ENCODE data around the gene ASAP2.

The ASAP2 gene

DNA sequence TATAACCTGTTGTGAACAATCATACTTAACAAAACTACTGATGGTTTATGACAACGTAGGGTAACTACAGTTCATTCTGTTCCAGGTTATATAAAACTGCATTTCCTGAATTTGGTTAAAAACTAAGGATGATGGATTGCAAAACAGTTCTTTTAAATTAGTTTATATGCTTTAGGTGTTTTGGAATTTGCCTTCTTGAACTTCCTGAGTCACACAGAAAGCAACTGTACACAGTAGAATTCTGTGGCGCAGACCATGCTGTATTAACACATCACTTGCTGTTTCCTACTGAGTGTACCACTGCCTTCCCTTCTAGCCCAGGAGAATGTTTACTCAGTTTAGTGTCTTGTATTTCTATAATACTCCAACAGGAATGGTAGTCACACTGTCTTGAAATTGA lies 197.3 kb downstream of the ASAP2 start:
- DNase-seq (ENCODE audit: low spot score): no peak

DNA sequence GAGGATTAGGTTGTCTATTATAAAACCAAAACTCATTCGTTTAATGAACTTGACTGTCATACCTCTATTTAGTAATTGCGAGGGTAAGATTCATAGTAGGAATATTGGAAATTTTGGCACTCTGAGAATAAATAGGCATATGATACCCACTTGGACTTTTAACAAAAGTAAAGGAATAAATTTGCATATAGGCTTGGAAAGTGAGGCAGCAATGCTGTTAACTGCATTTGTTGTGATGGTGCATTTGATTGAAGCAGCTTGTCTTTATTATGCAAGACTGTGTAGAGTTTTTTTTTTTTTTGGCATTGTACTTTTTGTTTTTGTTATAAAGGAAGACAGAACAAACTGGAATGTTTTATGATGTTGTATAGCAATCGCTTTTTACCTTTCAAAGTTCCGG lies 197.8 kb downstream of the ASAP2 start:
- DNase-seq (ENCODE audit: low spot score): no peak

- no peak for DNase-seq (ENCODE audit: low spot score)
These were observed 199.0 kb downstream of the ASAP2 start for GRCh38 chr2:9405636-9406035.

DNA sequence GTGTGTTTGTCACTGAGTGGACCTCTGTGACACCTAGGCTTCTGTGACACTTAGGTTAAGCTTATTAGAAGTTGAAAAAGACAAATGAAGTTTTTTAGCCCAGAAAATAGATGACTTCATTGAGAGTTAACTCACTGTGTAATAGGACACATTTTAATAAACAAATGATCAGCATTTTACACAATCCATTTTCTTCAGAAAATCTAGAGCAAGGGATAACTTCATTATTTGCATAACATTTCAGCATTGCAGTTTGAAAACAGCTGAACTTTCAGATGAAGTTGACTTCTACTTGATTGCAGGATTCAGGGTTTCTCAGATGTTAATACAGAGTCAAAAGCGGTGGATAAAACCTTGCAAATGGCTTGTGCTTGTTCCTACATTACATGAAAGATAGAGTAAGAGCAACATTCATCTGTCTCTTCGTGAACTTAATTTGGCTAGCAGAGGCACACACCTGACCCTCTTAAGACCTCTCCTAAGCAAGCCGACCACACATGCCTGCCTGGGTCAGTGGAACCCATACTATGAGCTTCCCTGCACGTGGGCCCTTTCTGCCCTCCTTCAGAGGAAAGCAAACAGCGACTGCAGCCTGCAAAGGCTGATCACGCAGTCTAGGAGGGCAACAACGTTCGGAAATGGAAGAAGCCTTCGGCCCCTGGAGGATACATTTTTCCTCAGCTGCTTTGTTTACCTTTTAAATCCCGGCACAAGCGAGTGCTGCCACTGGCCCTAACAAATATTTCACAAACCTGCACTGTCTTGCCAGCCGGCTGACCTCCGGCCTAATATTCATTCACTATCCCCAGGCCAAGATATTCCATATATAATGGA lies 200.1 kb downstream of the ASAP2 start:
- no peak for DNase-seq (ENCODE audit: low spot score)

DNA sequence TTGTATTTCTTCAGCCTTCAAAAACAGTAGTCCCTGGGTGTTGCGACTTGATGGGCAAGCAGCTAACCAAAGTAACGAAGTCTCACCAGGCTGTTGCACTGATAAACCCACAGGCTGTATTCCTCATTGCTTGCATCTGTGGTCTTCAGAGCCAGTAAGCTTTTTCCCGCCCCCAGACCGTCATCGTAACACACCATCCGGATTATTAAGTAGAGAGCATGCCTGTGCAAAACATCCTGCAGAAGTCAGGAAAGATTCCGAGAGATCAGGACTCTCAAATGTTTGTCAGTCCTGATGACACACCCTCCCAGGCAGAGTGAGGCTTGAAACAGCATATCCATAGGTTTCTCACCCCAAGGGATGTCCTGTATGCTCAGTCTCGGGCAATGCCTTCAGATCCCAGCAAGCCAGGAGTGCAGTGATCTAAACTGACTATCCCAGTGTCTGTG lies 200.8 kb downstream of the ASAP2 start:
- no peak for DNase-seq (ENCODE audit: low spot score)

DNA sequence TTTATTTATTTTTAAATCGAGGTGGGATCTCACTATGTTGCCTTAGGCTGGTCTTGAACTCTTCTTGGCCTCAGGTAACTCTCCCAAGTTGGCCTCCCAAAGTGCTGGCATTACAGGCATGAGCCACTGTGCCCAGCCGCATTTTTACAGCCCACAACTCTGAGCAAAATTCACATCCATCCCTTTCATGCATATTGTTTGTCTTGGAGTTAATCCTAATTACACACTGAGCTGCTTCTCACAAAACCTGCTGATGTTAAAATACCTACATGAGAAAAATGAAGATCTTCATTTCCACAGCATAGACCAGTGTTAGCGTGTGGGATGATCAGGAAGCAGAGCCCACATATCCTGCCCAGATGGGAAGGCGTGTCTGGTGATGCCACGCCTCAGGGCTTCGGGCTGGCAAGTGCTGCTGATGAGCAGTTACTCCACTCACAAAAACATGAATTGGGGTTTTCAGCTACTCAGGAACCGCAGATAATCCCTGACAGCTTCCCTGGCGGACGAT lies 202.1 kb downstream of the ASAP2 start:
- no peak for DNase-seq (ENCODE audit: low spot score)

DNA sequence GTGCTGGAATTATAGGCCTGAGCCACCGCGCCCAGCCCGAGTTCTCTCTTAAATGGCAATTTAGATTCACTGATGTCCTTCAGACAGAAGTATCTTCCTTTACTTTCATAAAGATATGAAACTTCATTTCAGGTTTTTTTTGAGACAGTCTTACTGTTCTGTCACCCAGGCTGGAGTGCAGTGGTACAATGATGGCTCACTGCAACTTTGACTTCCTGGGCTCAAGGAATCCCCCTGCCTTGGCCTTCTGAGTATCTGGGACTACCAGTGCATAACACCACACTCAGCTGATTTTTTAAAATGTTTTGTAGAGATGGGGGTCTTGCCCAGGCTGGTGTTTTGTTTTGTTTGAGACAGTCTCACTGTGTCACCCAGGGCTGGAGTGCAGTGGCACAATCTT lies 203.5 kb downstream of the ASAP2 start:
- DNase-seq (ENCODE audit: low spot score): no peak

GRCh38 chr2:9412781-9413180 lies 206.2 kb downstream of the ASAP2 start:
- no peak for DNase-seq (ENCODE audit: low spot score)

- DNase-seq (ENCODE audit: low spot score): no peak
These were observed 209.0 kb downstream of the ASAP2 start for GRCh38 chr2:9415516-9416169.

DNA sequence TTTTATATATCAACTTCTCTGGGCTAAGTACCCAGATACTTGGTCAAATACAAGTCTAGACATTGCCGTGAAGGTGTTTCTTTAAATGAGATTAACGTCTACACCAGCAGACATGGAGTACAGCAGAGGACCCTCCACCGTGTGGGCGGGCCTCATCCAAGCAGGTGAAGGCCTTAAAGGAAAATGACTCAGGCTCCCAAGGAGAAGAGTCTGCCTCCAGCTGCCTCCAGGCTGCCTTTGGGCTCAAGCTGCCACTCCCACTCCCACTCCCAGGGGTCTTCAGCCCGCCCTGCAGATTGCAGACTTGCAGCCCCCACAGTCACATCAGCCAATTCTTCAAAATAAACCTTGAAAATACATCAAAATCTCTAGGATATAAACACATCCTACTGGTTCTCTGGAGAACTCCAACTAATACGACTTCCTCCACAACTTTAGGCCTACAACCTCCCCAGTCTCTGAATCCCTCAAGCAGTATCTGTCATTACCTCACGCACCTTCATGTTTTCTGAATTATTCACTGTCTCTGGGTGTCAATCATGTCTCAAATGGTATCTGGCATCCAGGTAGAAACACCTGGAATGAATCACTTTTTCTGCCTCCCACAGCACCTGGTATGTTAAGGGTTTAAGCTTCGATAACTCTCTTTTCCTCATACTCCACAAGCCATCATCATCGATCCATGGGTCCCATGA lies 209.8 kb downstream of the ASAP2 start:
- DNase-seq (ENCODE audit: low spot score): no peak

DNA sequence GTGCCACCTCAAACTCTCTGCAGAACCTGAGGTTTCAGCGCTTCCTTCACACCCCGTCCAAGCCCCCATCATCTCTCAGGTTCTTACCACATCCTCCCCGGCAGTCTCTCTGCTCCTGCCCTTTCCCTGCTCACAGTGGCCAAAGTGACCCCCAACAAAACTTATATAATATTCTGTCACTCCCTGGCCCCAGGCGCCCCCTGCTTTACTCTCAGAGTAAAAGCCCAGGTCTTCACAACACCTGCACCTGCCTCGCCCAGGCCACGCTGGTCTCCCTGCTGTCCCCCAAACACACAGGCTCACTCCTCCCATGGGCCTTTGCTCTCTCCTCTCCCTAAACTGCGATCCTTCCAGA lies 210.3 kb downstream of the ASAP2 start:
- no peak for DNase-seq (ENCODE audit: low spot score)

DNA sequence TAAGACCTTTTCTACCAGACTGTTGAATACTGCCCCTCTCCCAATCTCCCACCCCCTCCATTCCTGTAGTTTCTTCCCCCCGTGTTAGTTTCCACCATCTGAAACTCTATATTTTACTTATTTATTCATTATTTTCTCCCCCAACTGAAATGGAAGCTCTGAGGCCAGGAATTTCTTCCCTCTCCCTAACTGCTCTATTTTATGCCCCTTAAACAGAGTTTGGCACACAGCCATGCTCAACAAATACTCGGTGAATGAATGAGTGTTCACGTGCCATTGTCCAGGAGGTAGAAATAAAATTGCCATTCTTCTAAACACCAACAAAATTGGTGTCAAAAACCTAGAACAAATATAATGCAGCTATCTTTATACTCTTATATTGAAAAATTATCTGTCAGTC lies 211.1 kb downstream of the ASAP2 start:
- DNase-seq (ENCODE audit: low spot score): no peak

DNA sequence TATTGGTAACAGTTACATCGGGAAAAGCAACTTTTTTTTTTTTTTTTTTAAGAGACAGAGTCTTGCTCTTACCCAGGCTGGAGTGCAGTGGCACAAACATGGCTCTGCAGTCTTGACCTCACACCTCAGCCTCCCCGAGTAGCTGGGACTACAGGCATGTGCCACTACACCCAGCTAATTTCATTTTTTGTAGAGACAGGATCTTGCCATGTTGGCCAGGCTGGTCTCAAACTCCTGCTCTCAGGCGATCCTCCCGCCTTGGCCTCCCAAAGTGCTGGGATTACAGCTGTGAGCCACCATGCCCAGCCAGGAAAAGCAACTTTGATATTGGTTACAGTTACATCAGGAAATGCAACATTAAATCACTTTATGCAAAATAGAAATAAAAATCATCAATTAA lies 212.1 kb downstream of the ASAP2 start:
- DNase-seq (ENCODE audit: low spot score): no peak

- DNase-seq (ENCODE audit: low spot score): no peak
These were observed 212.9 kb downstream of the ASAP2 start for GRCh38 chr2:9419541-9419940.

DNA sequence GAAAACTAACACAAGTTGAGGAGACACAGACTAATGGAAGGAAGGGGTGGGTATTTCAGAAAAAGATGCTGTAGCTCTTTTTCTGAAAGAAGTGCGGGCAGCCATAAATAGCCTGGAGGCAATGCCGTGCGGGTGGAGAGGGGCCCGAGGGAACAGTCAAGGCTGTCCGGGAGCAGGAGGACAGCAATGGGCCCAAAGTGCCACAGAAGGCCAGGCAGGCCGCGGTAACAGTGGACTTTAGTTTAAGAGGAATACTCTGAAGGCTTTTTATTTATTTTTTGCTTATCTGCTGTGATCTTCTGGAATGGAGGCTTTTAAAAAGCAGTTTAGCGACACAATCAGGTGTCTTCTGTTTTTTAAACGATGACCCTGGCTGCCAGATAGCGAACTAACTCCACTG lies 213.9 kb downstream of the ASAP2 start:
- no peak for DNase-seq (ENCODE audit: low spot score)

DNA sequence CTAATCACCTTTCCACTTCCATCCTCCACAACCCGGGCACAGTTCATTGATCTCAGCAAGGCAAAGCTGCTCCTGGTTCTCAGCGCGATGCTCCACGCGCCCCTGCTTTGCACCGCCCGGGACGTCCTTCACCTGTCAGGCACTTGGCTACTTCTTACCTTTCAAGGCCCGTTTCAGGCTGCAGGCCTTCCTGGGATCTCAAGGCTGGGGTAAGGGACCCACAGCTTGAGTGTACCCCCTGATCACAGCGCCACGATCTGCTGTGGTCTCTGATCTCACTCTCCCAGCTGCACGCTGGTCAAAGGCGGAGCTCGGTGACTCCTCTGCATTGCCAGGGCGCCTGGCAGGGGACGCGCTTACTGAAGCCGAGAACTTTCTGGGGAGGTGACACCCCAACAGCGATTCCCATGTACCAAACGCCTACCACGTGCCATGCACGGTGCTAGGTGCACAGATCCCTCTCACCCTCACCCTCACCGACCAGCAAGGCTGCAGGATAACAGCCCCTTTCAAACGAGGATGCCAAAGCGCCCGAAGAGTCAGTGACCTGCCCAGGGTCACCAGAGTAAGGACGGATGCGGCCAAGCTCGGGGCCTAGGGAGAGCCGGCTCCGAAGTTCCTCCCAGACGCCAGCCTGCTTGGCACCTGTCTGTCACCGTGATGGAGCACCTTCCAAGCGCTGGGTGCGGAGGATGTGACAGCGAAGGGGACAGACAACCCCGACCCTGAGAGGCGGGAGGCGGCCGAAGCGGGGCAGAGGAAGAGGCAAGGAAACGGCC lies 215.9 kb downstream of the ASAP2 start:
- peak; percentile 34 for DNase-seq (ENCODE audit: low spot score)

DNA sequence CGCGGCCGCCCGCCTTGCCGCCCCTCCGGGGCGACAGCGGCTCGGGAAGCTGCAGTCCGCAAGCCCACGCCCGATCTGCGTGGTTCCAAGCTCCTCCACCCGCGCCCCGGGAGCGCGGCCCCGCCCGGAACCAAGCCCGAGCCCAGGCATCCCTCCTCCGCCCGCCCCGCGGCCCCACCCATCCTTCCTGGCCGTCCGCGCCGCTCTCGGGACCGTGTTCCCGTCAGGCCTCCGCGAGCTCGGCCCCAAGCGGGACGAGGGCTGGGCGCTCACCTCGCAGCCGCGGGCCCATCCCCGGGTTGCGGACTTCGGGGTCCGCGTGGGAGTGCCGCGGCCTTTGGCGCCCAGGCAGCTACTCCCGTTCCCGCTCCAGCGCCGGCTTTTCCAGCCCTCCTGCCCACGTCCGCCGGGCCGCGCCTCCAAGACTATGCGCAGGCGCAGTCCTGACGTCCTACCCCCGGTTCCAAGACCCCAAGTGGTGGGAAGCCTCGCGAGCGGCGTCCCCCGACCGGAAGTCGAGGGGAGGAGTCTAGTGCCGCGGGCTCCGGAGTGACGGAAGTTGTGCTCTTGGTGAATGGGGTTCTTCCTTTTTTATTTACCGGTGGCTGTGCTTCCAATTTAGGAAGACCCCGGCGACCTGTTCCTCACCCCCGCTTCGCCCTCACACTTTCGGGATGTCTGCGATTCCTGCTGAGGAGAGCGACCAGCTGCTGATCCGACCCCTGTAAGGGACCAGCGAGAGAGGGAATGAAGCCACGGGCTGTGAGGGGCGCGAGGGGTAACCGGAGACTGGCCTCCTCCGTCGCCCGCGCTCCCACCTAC lies 216.7 kb downstream of the ASAP2 start, which contains the start of the genes CPSF3 and ITGB1BP1:
TSS of gene CPSF3 (plus strand) at position 555 of the 822 bp plus-strand sequence. CDS start at position 675, 120 bp downstream.
TSS of gene ITGB1BP1 (minus strand) at position 429 of the 822 bp plus-strand sequence. CDS start 4,831 bp downstream, outside the sequence.
- peak; percentile 90 for DNase-seq (ENCODE audit: low spot score)

- peak; percentile 14 for DNase-seq (ENCODE audit: low spot score)
These were observed 217.3 kb downstream of the ASAP2 start for GRCh38 chr2:9423922-9424272.

DNA sequence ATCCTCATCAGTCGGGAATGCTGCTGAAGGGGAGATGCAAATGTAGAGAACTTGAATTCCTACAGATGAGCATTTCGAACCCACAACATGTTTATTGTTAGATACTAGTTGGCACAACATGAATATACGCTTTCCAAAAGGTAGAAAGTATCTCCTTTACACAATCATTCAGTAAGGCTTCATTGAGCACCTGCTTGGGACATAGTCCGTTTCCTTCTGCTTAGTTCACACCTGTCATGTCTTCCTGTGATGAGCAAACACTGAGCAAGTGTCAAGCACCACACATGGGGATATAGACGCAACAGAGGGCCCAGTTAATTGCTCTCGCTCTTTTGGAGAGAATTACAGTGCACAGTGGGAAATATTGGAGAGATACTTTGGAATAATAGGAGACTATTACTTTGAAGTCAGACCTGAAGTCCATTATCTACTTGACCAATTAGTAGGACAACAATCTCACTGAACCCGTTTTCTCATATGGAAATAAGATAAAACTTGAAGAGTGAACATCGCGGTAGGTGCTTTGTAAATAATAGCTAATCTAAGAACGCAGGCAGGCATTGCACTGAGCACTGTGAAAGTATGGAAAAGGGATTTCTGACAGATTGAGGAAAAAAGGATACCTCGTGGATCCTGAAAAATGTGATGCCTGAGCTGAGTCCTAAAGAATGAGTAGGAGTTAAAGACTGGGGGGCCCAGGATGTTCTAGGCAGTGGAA lies 218.0 kb downstream of the ASAP2 start:
- DNase-seq (ENCODE audit: low spot score): no peak

- no peak for DNase-seq (ENCODE audit: low spot score)
These were observed 222.5 kb downstream of the ASAP2 start for GRCh38 chr2:9428965-9429577.
